Inflammatory macrophage treated with lipopolysaccharide for 4 hours (primary cell): ENCODE measurements around the gene KIRREL2.

Experiments used
- DNase-seq: peaks from one replicate; pipeline ENCODE4 v3.0.0-alpha.2; 2020

KIRREL2 gene

GRCh38 chr19:35845215-35846037, 11.3 kb upstream of the KIRREL2 start:
- DNase-seq = peak; percentile 21

GRCh38 chr19:35846038-35846668, 10.6 kb upstream of the KIRREL2 start:
- DNase-seq = no peak

DNA sequence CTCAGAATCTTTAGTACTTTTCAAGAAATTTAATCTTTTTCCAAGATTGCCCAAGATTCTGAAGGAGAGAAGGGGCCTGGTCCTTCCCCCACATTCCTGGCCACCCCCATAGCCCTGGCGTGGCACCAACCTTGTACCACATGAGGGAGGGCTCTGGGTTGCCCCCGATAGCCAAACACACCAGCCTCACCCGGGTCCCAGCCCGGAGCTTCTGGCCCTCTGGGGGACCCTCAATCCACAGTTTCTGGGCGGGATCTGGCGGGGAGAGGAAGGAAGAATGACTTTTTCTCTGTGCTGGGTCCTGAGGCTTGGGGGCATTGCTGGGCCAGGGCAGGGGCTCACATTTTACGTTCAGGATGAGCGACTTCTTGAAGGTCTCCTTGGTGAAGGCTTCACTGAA, 8.8 kb upstream of the KIRREL2 start:
- no peak for DNase-seq

GRCh38 chr19:35848486-35848885, 8.2 kb upstream of the KIRREL2 start:
- DNase-seq = no peak

- DNase-seq = no peak
Observed at GRCh38 chr19:35848919-35849505, 7.7 kb upstream of the KIRREL2 start.

- DNase-seq = no peak
Observed at GRCh38 chr19:35851213-35852028, 5.3 kb upstream of the KIRREL2 start.

DNA sequence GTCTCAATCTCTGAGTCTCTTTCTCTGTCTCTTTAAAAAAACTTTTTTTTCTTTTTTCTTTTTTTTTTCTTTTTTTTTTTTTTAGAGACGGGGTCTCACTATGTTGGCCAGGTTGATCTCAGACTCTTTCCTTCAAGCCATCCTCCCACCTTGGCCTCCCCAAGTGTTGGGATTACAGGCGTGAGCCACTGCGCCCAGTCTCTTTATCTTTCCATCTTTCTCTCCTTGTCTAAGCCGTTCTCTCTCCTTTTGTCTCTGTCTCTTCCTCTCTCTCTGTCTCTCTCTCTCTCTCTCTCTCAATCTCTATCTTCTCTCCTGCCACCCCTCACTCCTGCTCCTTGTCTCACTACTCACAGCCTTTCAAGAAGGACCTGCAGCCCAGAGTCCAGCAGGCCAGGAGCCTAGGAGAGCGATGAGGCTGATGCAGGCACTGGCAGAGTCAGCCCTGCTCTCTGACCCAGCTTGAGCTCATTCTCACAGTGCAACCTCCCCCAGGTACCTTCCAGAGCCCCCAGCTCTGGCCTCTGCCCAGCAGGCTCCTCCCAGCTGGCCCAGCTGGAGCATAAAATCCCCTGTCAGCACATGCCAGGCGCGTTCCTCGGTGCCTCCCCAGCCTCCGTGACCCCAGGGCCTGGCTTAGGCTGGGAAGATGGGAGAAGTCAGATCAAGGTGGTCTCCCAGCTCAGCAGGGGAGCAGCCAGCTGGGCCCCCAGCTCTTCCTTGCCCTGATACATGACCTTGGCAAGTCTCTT, 4.5 kb upstream of the KIRREL2 start, which contains the start of gene NPHS1:
Gene NPHS1, minus strand, starts transcription at position 476 of the 752 bp plus-strand sequence. CDS start 667 bp downstream, outside the sequence.
- DNase-seq = no peak

GRCh38 chr19:35853038-35853756, 3.5 kb upstream of the KIRREL2 start:
- no peak for DNase-seq

- DNase-seq = no peak
Observed at GRCh38 chr19:35858311-35858710, 1.6 kb downstream of the KIRREL2 start.

- DNase-seq = no peak
Observed at GRCh38 chr19:35859414-35859813, 2.7 kb downstream of the KIRREL2 start.

DNA sequence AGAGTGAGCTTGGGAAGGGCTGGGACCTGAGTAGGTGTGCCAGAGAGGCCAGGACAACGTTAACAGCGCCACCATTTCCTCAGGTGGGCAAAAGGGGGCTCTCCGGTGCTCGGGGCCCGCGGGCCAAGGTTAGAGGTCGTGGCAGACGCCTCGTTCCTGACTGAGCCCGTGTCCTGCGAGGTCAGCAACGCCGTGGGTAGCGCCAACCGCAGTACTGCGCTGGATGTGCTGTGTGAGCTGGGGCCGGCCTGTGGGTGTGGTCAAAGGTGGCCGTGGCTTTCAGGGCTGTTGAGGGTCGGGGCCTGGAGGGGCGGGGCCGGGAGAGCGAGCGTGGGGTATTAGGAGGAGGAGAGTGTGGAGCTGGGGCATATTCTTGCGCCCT, 3.7 kb downstream of the KIRREL2 start:
- DNase-seq = no peak

DNA sequence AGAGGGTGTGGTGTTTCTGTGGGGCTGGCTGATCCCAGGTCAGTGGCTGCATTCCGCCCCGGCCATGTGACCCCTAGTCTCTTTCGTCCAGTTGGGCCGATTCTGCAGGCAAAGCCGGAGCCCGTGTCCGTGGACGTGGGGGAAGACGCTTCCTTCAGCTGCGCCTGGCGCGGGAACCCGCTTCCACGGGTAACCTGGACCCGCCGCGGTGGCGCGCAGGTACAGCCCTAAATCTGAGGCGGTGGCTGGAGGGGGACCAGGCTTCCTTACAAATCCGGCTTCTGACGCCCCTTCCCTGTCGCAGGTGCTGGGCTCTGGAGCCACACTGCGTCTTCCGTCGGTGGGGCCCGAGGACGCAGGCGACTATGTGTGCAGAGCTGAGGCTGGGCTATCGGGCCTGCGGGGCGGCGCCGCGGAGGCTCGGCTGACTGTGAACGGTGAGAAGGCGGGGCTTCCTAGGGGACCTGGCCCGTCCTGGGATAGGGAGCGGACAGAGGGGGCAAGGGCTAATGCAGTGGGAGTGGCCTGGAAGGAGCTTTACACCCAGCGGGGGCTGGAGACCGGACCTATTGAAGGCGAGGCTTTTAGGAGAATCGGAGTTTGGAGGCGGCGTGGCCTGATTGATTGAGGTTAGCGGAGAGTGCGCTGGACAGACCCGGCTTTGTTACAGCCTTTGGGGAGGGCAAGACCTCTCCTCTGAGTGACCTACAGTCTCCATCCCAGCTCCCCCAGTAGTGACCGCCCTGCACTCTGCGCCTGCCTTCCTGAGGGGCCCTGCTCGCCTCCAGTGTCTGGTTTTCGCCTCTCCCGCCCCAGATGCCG, 4.3 kb downstream of the KIRREL2 start:
- no peak for DNase-seq

DNA sequence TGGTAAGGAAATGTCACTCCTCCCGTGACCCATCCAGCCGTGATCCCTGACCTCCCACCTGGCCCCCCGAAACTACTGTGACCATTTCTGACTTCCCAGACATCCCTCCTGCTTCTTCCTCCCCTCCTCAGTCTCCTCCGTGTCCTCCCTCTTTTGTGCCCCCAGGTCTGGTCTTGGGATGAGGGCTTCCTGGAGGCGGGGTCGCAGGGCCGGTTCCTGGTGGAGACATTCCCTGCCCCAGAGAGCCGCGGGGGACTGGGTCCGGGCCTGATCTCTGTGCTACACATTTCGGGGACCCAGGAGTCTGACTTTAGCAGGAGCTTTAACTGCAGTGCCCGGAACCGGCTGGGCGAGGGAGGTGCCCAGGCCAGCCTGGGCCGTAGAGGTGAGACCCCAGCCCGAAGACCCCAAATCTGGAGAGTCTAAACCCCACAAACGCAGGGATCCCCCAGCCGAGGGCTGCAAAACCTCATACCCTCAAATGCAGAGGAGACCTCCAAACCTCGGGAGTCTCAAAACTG, 5.0 kb downstream of the KIRREL2 start:
- no peak for DNase-seq

DNA sequence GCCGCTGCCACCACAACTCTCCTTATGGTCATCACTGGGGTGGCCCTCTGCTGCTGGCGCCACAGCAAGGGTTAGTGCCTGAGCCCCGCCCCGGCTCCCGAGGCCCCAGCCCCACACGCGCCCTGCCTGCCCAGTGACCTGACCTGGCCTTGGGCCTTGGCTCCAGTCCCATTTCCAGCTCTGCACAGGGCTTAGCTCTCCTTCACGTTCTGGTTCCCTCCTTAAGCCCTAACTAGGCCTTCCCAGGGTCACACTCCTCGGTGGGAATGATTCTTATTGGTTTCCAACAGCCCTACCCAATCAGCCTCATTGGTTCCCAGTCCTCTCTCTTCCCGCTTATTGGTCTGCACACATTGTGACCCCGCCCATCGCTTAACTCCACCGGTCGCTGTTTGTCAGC, 5.8 kb downstream of the KIRREL2 start:
- no peak for DNase-seq

DNA sequence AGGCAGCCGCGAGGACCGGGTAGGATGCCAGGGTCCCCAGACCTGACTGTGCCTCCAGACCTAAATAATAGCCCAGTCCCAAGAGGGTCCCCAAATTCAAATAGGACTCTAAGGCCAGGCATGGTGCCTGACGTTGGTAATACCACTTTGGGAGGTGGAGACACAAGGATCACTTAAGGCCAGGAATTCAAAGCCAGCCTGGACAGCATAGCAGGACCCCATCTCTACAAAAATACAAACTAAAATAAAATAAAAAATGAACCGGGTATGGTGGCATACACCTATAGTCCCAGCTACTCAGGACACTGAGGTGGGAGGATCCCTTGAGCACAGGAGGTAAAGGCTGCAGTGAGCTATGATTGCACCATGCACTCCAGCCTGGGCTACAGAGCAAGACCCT, 6.3 kb downstream of the KIRREL2 start:
- DNase-seq = no peak

- DNase-seq = peak; percentile 41
Observed at GRCh38 chr19:35868172-35868822, 11.6 kb downstream of the KIRREL2 start, which contains the start of gene APLP1. APLP1 (plus strand) TSS chr19:35868574; CDS start chr19:35868637, 63 bp downstream.

- DNase-seq = no peak
Observed at GRCh38 chr19:35868823-35869326, 12.2 kb downstream of the KIRREL2 start.

GRCh38 chr19:35869327-35870123, 12.8 kb downstream of the KIRREL2 start:
- peak; percentile 79 for DNase-seq
